ENCODE results near the gene NBL1. TPM values are rescaled to one million over a fixed set of nuclear protein-coding genes. Genes with fewer than 3 reads are reported as not detected.

The NBL1 gene
- total RNA-seq, 1 donor from 2014 or later, result 159 TPM

DNA sequence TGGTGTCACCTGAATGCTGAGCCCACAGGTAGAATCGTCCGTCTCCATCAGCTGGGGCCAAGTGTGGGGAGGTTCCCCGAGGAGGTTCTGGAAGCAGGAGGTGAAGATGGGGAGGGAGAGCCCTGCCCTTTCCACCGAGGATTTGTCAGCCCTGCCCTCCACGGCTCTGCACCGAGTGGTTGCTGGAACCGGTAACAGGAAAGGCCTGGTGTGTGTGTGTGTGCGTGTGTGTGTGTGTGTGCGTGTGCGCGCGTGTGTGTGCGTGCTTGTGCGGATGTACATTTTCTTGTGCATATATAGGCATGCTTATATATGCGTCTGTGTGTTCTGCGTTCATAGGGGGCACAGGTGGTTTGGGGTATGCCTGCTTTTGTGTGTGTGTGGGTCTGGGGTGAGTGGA lies 3.5 kb downstream of the NBL1 start:
- peaks cover 56% of the 10 kb centered on the region for H3K4me1 Mint-ChIP-seq (ENCODE audit: low read depth)
- H3K27ac Mint-ChIP-seq (ENCODE audit: unreplicated experiment), result no peak overlapping the region
- H3K4me3 Mint-ChIP-seq (ENCODE audit: unreplicated experiment), result no peak overlapping the region
- no peaks in the 10 kb centered on the region for H3K9me3 Mint-ChIP-seq (ENCODE audit: low read depth)
- DNase-seq (ENCODE audit: low spot score), result no peak
- TF ChIP-seq CTCF (IDR thresholded peaks at IDR 0.05), result no peak
- no peaks in the 10 kb centered on the region for H3K27me3 Mint-ChIP-seq (ENCODE audit: low read depth)
- no peaks in the 10 kb centered on the region for H3K36me3 Mint-ChIP-seq (ENCODE audit: low read depth)

DNA sequence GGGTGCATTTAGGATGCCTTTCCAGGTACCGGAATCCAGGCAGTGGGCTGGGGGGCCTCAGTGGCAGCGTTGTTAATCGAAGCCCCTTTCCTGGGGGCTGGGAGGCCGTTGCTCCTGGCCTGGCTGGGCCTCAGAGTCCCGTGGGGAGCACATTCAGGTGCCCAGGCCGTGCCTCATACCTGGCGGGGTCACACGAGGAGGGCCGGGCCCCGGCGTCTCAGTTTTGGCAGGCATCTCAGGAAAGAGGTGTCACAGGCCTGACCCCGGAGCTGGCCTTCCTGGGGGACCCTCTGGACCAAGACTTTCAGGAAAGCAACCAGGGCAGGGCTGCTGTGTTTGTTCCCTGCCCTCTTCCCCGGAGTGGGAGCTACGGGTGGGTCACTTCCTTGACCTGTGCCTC lies 4.1 kb downstream of the NBL1 start:
- Mint-ChIP-seq H3K27me3 (ENCODE audit: low read depth) (no peaks in the 10 kb centered on the region), H3K36me3 (ENCODE audit: low read depth) (no peaks in the 10 kb centered on the region), H3K4me1 (ENCODE audit: low read depth) (peaks cover 50% of the 10 kb centered on the region), H3K27ac (ENCODE audit: unreplicated experiment) (no peak overlapping the region), H3K4me3 (ENCODE audit: unreplicated experiment) (no peak overlapping the region), H3K9me3 (ENCODE audit: low read depth) (no peaks in the 10 kb centered on the region)
- no peak for TF ChIP-seq CTCF (IDR thresholded peaks at IDR 0.05)
- no peak for DNase-seq (ENCODE audit: low spot score)

- Mint-ChIP-seq H3K9me3 (ENCODE audit: low read depth) (no peaks in the 10 kb centered on the region), H3K36me3 (ENCODE audit: low read depth) (no peaks in the 10 kb centered on the region), H3K4me1 (ENCODE audit: low read depth) (peaks cover 49% of the 10 kb centered on the region), H3K4me3 (ENCODE audit: unreplicated experiment) (no peak overlapping the region), H3K27me3 (ENCODE audit: low read depth) (no peaks in the 10 kb centered on the region), H3K27ac (ENCODE audit: unreplicated experiment) (no peak overlapping the region)
- TF ChIP-seq CTCF (IDR thresholded peaks at IDR 0.05), result peak; percentile 69
- no peak for DNase-seq (ENCODE audit: low spot score)
Measured at GRCh38 chr1:19648689-19649088, 4.6 kb downstream of the NBL1 start.

GRCh38 chr1:19650416-19651140 lies 6.5 kb downstream of the NBL1 start:
- no peak for TF ChIP-seq CTCF (IDR thresholded peaks at IDR 0.05)
- no peaks in the 10 kb centered on the region for H3K36me3 Mint-ChIP-seq (ENCODE audit: low read depth)
- H3K9me3 Mint-ChIP-seq (ENCODE audit: low read depth), result no peaks in the 10 kb centered on the region
- H3K27me3 Mint-ChIP-seq (ENCODE audit: low read depth), result no peaks in the 10 kb centered on the region
- H3K27ac Mint-ChIP-seq (ENCODE audit: unreplicated experiment), result peak overlapping the region; percentile 65
- no peak overlapping the region for H3K4me3 Mint-ChIP-seq (ENCODE audit: unreplicated experiment)
- peaks cover 61% of the 10 kb centered on the region for H3K4me1 Mint-ChIP-seq (ENCODE audit: low read depth)
- no peak for DNase-seq (ENCODE audit: low spot score)

DNA sequence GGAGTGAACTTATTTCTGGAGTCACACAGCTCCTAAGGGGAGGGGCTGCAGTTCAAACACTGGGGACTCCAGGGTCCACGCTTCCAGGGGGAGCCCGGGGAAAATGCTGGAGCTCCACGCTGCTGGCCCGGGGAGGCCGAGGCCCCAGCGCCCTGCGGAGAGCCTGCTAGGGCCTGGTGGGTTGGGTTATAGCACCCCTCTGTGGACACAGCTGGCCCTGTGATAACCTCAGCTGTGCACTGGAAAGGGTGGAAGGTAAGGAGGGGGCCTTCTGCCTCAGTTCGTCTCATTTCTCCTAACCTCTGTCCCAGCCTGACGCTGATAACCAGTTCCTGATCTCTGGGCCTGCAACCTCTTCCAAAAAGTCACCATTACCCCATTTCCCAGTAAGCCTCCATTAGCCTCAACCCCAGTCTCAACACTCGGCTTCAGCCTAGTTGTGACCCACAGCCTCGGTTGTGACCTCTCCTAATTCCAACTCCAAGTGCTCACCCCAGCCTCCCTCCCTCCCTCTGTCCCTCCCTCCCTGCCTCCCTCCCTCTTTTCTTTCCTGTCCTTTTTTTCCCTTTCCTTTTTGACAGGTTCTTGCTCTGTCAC lies 7.1 kb downstream of the NBL1 start:
- Mint-ChIP-seq H3K4me1 (ENCODE audit: low read depth) (peaks cover 54% of the 10 kb centered on the region), H3K4me3 (ENCODE audit: unreplicated experiment) (no peak overlapping the region), H3K36me3 (ENCODE audit: low read depth) (peaks cover 4% of the 10 kb centered on the region), H3K9me3 (ENCODE audit: low read depth) (no peaks in the 10 kb centered on the region), H3K27ac (ENCODE audit: unreplicated experiment) (peak overlapping the region; percentile 69), H3K27me3 (ENCODE audit: low read depth) (no peaks in the 10 kb centered on the region)
- DNase-seq (ENCODE audit: low spot score), result no peak
- peak; percentile 84 for TF ChIP-seq CTCF (IDR thresholded peaks at IDR 0.05)

Measured in chondrocyte (in vitro differentiated cells).